ENCODE results near the gene KIAA1671.

KIAA1671 gene

GRCh38 chr22:25130462-25130861, 177.9 kb downstream of the KIAA1671 start:
- Histone ChIP-seq H3K4me3 (ENCODE audit: low read length) (no peak overlapping the region), H3K4ac (ENCODE audit: low read depth, low read length) (no peak overlapping the region), H4K8ac (ENCODE audit: low read depth, low read length) (no peak overlapping the region), H3K79me1 (ENCODE audit: low read length) (no peaks in the 10 kb centered on the region), H2BK15ac (replicated peaks; ENCODE audit: low read depth) (no peak overlapping the region), H3K27me3 (ENCODE audit: insufficient read depth, low read length, poor library complexity) (no peaks in the 10 kb centered on the region), H3K56ac (ENCODE audit: low read length) (no peak overlapping the region), H2BK5ac (ENCODE audit: low read length) (no peak overlapping the region), H3K9ac (ENCODE audit: low read length) (no peak overlapping the region), H3K79me2 (ENCODE audit: control insufficient read depth, insufficient read depth, low read length) (no peaks in the 10 kb centered on the region), H3K4me1 (ENCODE audit: control insufficient read depth, low read depth, low read length) (peaks cover 4% of the 10 kb centered on the region), H4K5ac (ENCODE audit: low read length) (no peak overlapping the region), H2AK5ac (ENCODE audit: low read length) (no peak overlapping the region), H3K27ac (ENCODE audit: low read depth, low read length) (no peak overlapping the region), H2BK120ac (ENCODE audit: low read depth, low read length) (no peak overlapping the region), H3K23ac (ENCODE audit: low read length) (no peak overlapping the region), H3K36me3 (ENCODE audit: control insufficient read depth, insufficient read depth, low read length) (no peaks in the 10 kb centered on the region), H3K4me2 (ENCODE audit: low read length) (no peak overlapping the region), H3K18ac (ENCODE audit: low read length) (no peak overlapping the region)
- no CpG with 5 or more reads among the region's 6 CpGs for WGBS (ENCODE audit: extremely low coverage, insufficient coverage, low lambda C conversion rate)
- DNase-seq: no peak

DNA sequence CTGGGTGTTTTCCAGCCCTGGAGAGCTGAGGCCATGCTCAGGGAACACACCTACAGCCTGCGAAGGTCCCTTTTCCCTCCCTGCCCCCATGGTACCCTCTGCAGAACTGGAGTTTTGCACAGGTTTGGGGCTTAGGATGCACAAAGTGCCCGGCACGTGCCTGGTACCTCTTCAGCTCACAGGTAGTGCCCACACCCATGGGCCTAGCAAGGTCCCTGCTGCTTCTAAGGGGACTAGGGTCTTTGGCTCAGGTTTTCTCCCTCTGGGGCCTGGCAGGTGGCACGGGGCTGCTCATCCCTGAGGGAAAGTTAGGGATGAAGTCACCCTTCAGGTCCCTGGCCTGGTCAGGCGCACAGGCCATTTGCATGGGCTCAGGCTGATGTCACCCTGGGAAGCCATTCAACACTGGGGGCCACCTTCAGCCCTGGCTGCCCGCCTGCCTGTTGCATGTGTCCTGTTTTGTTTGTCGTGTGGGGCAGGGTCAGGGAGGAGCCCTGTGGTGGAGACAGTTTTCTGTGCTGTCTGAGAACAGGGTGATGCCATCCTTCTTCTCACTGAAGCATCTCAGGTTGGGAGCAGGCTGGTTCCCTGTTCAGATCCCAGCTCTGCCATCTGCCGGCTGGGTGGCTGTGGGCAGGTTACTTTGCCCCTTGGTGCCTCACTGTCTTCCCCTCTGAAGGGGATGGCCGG, 178.8 kb downstream of the KIAA1671 start:
- WGBS (ENCODE audit: extremely low coverage, insufficient coverage, low lambda C conversion rate): no CpG with 5 or more reads among the region's 9 CpGs
- Histone ChIP-seq H2BK120ac (ENCODE audit: low read depth, low read length) (no peak overlapping the region), H3K27me3 (ENCODE audit: insufficient read depth, low read length, poor library complexity) (no peaks in the 10 kb centered on the region), H3K23ac (ENCODE audit: low read length) (no peak overlapping the region), H3K9ac (ENCODE audit: low read length) (no peak overlapping the region), H3K4me2 (ENCODE audit: low read length) (no peak overlapping the region), H3K18ac (ENCODE audit: low read length) (no peak overlapping the region), H4K8ac (ENCODE audit: low read depth, low read length) (no peak overlapping the region), H2BK5ac (ENCODE audit: low read length) (no peak overlapping the region), H2AK5ac (ENCODE audit: low read length) (no peak overlapping the region), H3K56ac (ENCODE audit: low read length) (no peak overlapping the region), H3K79me2 (ENCODE audit: control insufficient read depth, insufficient read depth, low read length) (no peaks in the 10 kb centered on the region), H3K36me3 (ENCODE audit: control insufficient read depth, insufficient read depth, low read length) (no peaks in the 10 kb centered on the region), H4K5ac (ENCODE audit: low read length) (no peak overlapping the region), H3K4me3 (ENCODE audit: low read length) (no peak overlapping the region), H3K4ac (ENCODE audit: low read depth, low read length) (no peak overlapping the region), H3K79me1 (ENCODE audit: low read length) (no peaks in the 10 kb centered on the region), H2BK15ac (replicated peaks; ENCODE audit: low read depth) (no peak overlapping the region), H3K4me1 (ENCODE audit: control insufficient read depth, low read depth, low read length) (peaks cover 4% of the 10 kb centered on the region), H3K27ac (ENCODE audit: low read depth, low read length) (no peak overlapping the region)
- DNase-seq: no peak

DNA sequence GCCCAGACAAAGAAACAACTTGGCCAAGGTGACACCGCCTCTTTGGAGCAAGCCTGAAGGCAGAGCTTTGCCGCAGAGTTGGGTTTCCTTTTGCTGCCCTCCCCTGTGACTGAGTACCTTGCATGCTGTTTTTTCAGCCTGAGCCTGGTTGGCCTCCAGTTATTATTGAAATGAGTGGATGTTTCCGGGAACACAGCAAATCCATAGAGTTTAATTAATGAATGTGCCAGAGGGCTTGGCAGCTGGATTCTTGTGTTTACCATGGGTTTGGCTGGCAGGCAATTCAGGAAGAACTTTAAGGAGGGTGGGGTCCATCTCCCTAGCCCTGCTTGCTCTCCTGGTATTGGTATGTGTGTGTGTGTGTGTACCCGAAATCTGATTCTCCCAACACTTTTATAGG, 181.5 kb downstream of the KIAA1671 start:
- Histone ChIP-seq H4K8ac (ENCODE audit: low read depth, low read length) (no peak overlapping the region), H2AK5ac (ENCODE audit: low read length) (no peak overlapping the region), H3K4me3 (ENCODE audit: low read length) (no peak overlapping the region), H3K18ac (ENCODE audit: low read length) (no peak overlapping the region), H3K79me2 (ENCODE audit: control insufficient read depth, insufficient read depth, low read length) (no peaks in the 10 kb centered on the region), H3K79me1 (ENCODE audit: low read length) (peaks cover 3% of the 10 kb centered on the region), H3K27ac (ENCODE audit: low read depth, low read length) (no peak overlapping the region), H2BK5ac (ENCODE audit: low read length) (no peak overlapping the region), H2BK120ac (ENCODE audit: low read depth, low read length) (no peak overlapping the region), H3K4me2 (ENCODE audit: low read length) (no peak overlapping the region), H3K9ac (ENCODE audit: low read length) (no peak overlapping the region), H3K4me1 (ENCODE audit: control insufficient read depth, low read depth, low read length) (no peaks in the 10 kb centered on the region), H4K5ac (ENCODE audit: low read length) (no peak overlapping the region), H3K23ac (ENCODE audit: low read length) (no peak overlapping the region), H3K56ac (ENCODE audit: low read length) (no peak overlapping the region), H3K4ac (ENCODE audit: low read depth, low read length) (no peak overlapping the region), H3K27me3 (ENCODE audit: insufficient read depth, low read length, poor library complexity) (no peaks in the 10 kb centered on the region), H2BK15ac (replicated peaks; ENCODE audit: low read depth) (no peak overlapping the region), H3K36me3 (ENCODE audit: control insufficient read depth, insufficient read depth, low read length) (no peaks in the 10 kb centered on the region)
- WGBS (ENCODE audit: extremely low coverage, insufficient coverage, low lambda C conversion rate): no CpG with 5 or more reads among the region's 4 CpGs
- no peak for DNase-seq

- Histone ChIP-seq H3K36me3 (ENCODE audit: control insufficient read depth, insufficient read depth, low read length) (no peaks in the 10 kb centered on the region), H3K4ac (ENCODE audit: low read depth, low read length) (no peak overlapping the region), H3K23ac (ENCODE audit: low read length) (no peak overlapping the region), H3K79me1 (ENCODE audit: low read length) (peaks cover 3% of the 10 kb centered on the region), H2BK15ac (replicated peaks; ENCODE audit: low read depth) (no peak overlapping the region), H2BK120ac (ENCODE audit: low read depth, low read length) (no peak overlapping the region), H2AK5ac (ENCODE audit: low read length) (no peak overlapping the region), H4K5ac (ENCODE audit: low read length) (no peak overlapping the region), H3K27me3 (ENCODE audit: insufficient read depth, low read length, poor library complexity) (no peaks in the 10 kb centered on the region), H3K4me3 (ENCODE audit: low read length) (no peak overlapping the region), H3K9ac (ENCODE audit: low read length) (no peak overlapping the region), H3K27ac (ENCODE audit: low read depth, low read length) (no peak overlapping the region), H3K4me2 (ENCODE audit: low read length) (no peak overlapping the region), H3K79me2 (ENCODE audit: control insufficient read depth, insufficient read depth, low read length) (no peaks in the 10 kb centered on the region), H4K8ac (ENCODE audit: low read depth, low read length) (no peak overlapping the region), H3K18ac (ENCODE audit: low read length) (no peak overlapping the region), H3K4me1 (ENCODE audit: control insufficient read depth, low read depth, low read length) (no peaks in the 10 kb centered on the region), H3K56ac (ENCODE audit: low read length) (no peak overlapping the region), H2BK5ac (ENCODE audit: low read length) (no peak overlapping the region)
- WGBS (ENCODE audit: extremely low coverage, insufficient coverage, low lambda C conversion rate): no CpG with 5 or more reads among the region's 2 CpGs
- DNase-seq: no peak
These were observed 181.9 kb downstream of the KIAA1671 start for GRCh38 chr22:25134451-25134850.

- H4K8ac ChIP-seq (ENCODE audit: low read depth, low read length): no peak overlapping the region
- no peaks in the 10 kb centered on the region for H3K36me3 ChIP-seq (ENCODE audit: control insufficient read depth, insufficient read depth, low read length)
- H3K79me2 ChIP-seq (ENCODE audit: control insufficient read depth, insufficient read depth, low read length): no peaks in the 10 kb centered on the region
- H2BK5ac ChIP-seq (ENCODE audit: low read length): no peak overlapping the region
- no peak overlapping the region for H3K4me2 ChIP-seq (ENCODE audit: low read length)
- no peak overlapping the region for H3K27ac ChIP-seq (ENCODE audit: low read depth, low read length)
- no peaks in the 10 kb centered on the region for H3K27me3 ChIP-seq (ENCODE audit: insufficient read depth, low read length, poor library complexity)
- H3K4me3 ChIP-seq (ENCODE audit: low read length): no peak overlapping the region
- no peak overlapping the region for H3K56ac ChIP-seq (ENCODE audit: low read length)
- H3K4me1 ChIP-seq (ENCODE audit: control insufficient read depth, low read depth, low read length): no peaks in the 10 kb centered on the region
- no peak overlapping the region for H2BK15ac ChIP-seq (replicated peaks; ENCODE audit: low read depth)
- peaks cover 3% of the 10 kb centered on the region for H3K79me1 ChIP-seq (ENCODE audit: low read length)
- no peak overlapping the region for H2BK120ac ChIP-seq (ENCODE audit: low read depth, low read length)
- no peak for DNase-seq
- H3K4ac ChIP-seq (ENCODE audit: low read depth, low read length): no peak overlapping the region
- no peak overlapping the region for H3K9ac ChIP-seq (ENCODE audit: low read length)
- no peak overlapping the region for H3K23ac ChIP-seq (ENCODE audit: low read length)
- no CpG with 5 or more reads among the region's 5 CpGs for WGBS (ENCODE audit: extremely low coverage, insufficient coverage, low lambda C conversion rate)
- no peak overlapping the region for H4K5ac ChIP-seq (ENCODE audit: low read length)
- H3K18ac ChIP-seq (ENCODE audit: low read length): no peak overlapping the region
- H2AK5ac ChIP-seq (ENCODE audit: low read length): no peak overlapping the region
These were observed 184.5 kb downstream of the KIAA1671 start for GRCh38 chr22:25136953-25137576.

Measured in mesendoderm (in vitro differentiated cells).